HEK293 (cell line): ENCODE data around the gene VPREB3.

Experiments used
- CTCF ChIA-PET: fragments of 350-600 bp; formaldehyde crosslinking; extraction: SDS; loops from one replicate; lab custom pipeline; 2021; ENCODE audit warnings: antibody characterized with exemption; lab: Yijun Ruan, JAX
- POLR2A ChIA-PET: fragments of 300-600 bp; formaldehyde crosslinking; extraction: SDS; loops from one replicate; lab custom pipeline; 2020; ENCODE audit warnings: antibody characterized with exemption, inconsistent platforms; lab: Yijun Ruan, JAX
- H3K27ac ChIP-seq: fragments of 200-500 bp; sonication (Bioruptor generic); 2 replicates; pipeline ENCODE4 v1.5.1; 2014; ENCODE audit warnings: low read depth, low read length, control low read depth, inconsistent platforms; ENCODE audit errors: extremely low read depth
- H3K36me3 ChIP-seq, 2 experiments: fragments of 200-500 bp in 1 of 2; sonication (Bioruptor generic) in 1 of 2; 1 replicate in 1 of 2; 2 replicates in 1 of 2; pipeline ENCODE4 v1.5.1; 2014 to 2017; ENCODE audit warnings: inconsistent platforms in 2 of 2, low read length in 2 of 2; ENCODE audit not compliant: control insufficient read depth in 2 of 2, insufficient read depth in 1 of 2
- H3K4me1 ChIP-seq: fragments of 200-500 bp; sonication (Bioruptor generic); 2 replicates; pipeline ENCODE4 v1.5.1; 2014; ENCODE audit warnings: mild to moderate bottlenecking, low read length, inconsistent platforms; ENCODE audit not compliant: control insufficient read depth, insufficient read depth
- H3K4me3 ChIP-seq: 2 replicates; pipeline ENCODE4 v1.5.1; 2011; ENCODE audit warnings: low read depth, mild to moderate bottlenecking, control low read depth, low read length, moderate library complexity
- H3K9me3 ChIP-seq: fragments of 200-500 bp; sonication (Bioruptor generic); 2 replicates; pipeline ENCODE4 v1.5.1; 2014; ENCODE audit warnings: low read depth, low read length, inconsistent platforms; ENCODE audit not compliant: control insufficient read depth, insufficient read depth
- BCL11A ChIP-seq: fragments of 450-650 bp; formaldehyde crosslinking; IDR thresholded peaks from 2 replicates; pipeline ENCODE4 v1.5.1; 2016; ENCODE audit warnings: low read depth, missing biosample characterization, missing genetic modification characterization
- OSR2 ChIP-seq: fragments of 450-650 bp; formaldehyde crosslinking; IDR thresholded peaks from 2 replicates; pipeline ENCODE4 v1.5.1; 2016; ENCODE audit warnings: missing biosample characterization, missing genetic modification characterization
- SCRT1 ChIP-seq: fragments of 450-650 bp; formaldehyde crosslinking; IDR thresholded peaks from 2 replicates; pipeline ENCODE4 v1.5.1; 2016; ENCODE audit warnings: missing biosample characterization, missing genetic modification characterization, borderline replicate concordance
- SCRT2 ChIP-seq: fragments of 450-650 bp; formaldehyde crosslinking; IDR thresholded peaks from 2 replicates; pipeline ENCODE4 v1.5.1; 2016; ENCODE audit warnings: missing biosample characterization, missing genetic modification characterization
- SP7 ChIP-seq: fragments of 450-650 bp; formaldehyde crosslinking; IDR thresholded peaks from 2 replicates; pipeline ENCODE4 v1.5.1; 2016; ENCODE audit warnings: missing biosample characterization, missing genetic modification characterization
- ZBTB11 ChIP-seq: fragments of 450-650 bp; formaldehyde crosslinking; conservative IDR thresholded peaks from 2 replicates; pipeline ENCODE4 v1.5.1; 2016; ENCODE audit warnings: low read depth, missing biosample characterization, missing genetic modification characterization
- ZBTB20 ChIP-seq: fragments of 450-650 bp; formaldehyde crosslinking; IDR thresholded peaks from 2 replicates; pipeline ENCODE4 v1.5.1; 2016; ENCODE audit warnings: missing biosample characterization, missing genetic modification characterization
- ZBTB6 ChIP-seq: fragments of 450-650 bp; formaldehyde crosslinking; IDR thresholded peaks from 2 replicates; pipeline ENCODE4 v1.5.1; 2017; ENCODE audit warnings: missing biosample characterization, missing genetic modification characterization
- ZIC2 ChIP-seq: fragments of 450-650 bp; formaldehyde crosslinking; IDR thresholded peaks from 2 replicates; pipeline ENCODE4 v1.5.1; 2016; ENCODE audit warnings: missing biosample characterization, missing genetic modification characterization
- ZNF138 ChIP-seq: fragments of 450-650 bp; formaldehyde crosslinking; IDR thresholded peaks from 2 replicates; pipeline ENCODE4 v1.5.1; 2016; ENCODE audit warnings: missing biosample characterization, missing genetic modification characterization, borderline replicate concordance
- ZNF146 ChIP-seq: fragments of 450-650 bp; formaldehyde crosslinking; IDR thresholded peaks from 2 replicates; pipeline ENCODE4 v1.5.1; 2016; ENCODE audit warnings: missing biosample characterization, missing genetic modification characterization
- ZNF175 ChIP-seq: fragments of 450-650 bp; formaldehyde crosslinking; IDR thresholded peaks from 2 replicates; pipeline ENCODE4 v1.5.1; 2016; ENCODE audit warnings: missing biosample characterization, missing genetic modification characterization
- ZNF214 ChIP-seq: fragments of 450-650 bp; formaldehyde crosslinking; IDR thresholded peaks from 2 replicates; pipeline ENCODE4 v1.5.1; 2017; ENCODE audit warnings: missing biosample characterization, mild to moderate bottlenecking, missing genetic modification characterization, borderline replicate concordance
- ZNF266 ChIP-seq: fragments of 450-650 bp; formaldehyde crosslinking; IDR thresholded peaks from 2 replicates; pipeline ENCODE4 v1.5.1; 2016; ENCODE audit warnings: missing biosample characterization, missing genetic modification characterization, low read depth
- ZNF311 ChIP-seq: fragments of 450-650 bp; formaldehyde crosslinking; IDR thresholded peaks from 2 replicates; pipeline ENCODE4 v1.5.1; 2017; ENCODE audit warnings: missing biosample characterization, missing genetic modification characterization, borderline replicate concordance
- ZNF335 ChIP-seq: fragments of 450-650 bp; formaldehyde crosslinking; conservative IDR thresholded peaks from 2 replicates; pipeline ENCODE4 v1.5.1; 2016; ENCODE audit warnings: missing biosample characterization, missing genetic modification characterization
- ZNF404 ChIP-seq: fragments of 450-650 bp; formaldehyde crosslinking; IDR thresholded peaks from 2 replicates; pipeline ENCODE4 v1.5.1; 2017; ENCODE audit warnings: missing biosample characterization, missing genetic modification characterization
- ZNF488 ChIP-seq: fragments of 450-650 bp; formaldehyde crosslinking; IDR thresholded peaks from 2 replicates; pipeline ENCODE4 v1.5.1; 2016; ENCODE audit warnings: missing biosample characterization, missing genetic modification characterization
- ZNF530 ChIP-seq: fragments of 450-650 bp; formaldehyde crosslinking; IDR thresholded peaks from 2 replicates; pipeline ENCODE4 v1.5.1; 2016; ENCODE audit warnings: low read depth, missing biosample characterization, missing genetic modification characterization
- ZNF549 ChIP-seq: fragments of 450-650 bp; IDR thresholded peaks from 2 replicates; pipeline ENCODE4 v1.5.1; 2018; ENCODE audit warnings: missing biosample characterization, missing genetic modification characterization, mild to moderate bottlenecking, inconsistent platforms, moderate library complexity
- ZNF701 ChIP-seq: fragments of 450-650 bp; formaldehyde crosslinking; IDR thresholded peaks from 2 replicates; pipeline ENCODE4 v1.5.1; 2016; ENCODE audit warnings: missing biosample characterization, missing genetic modification characterization
- ZNF777 ChIP-seq: fragments of 450-650 bp; formaldehyde crosslinking; IDR thresholded peaks from 2 replicates; pipeline ENCODE4 v1.5.1; 2017; ENCODE audit warnings: missing biosample characterization, missing genetic modification characterization, borderline replicate concordance
- ZNF843 ChIP-seq: fragments of 450-650 bp; formaldehyde crosslinking; IDR thresholded peaks from 2 replicates; pipeline ENCODE4 v1.5.1; 2016; ENCODE audit warnings: missing biosample characterization, missing genetic modification characterization
- ZSCAN4 ChIP-seq: fragments of 450-650 bp; formaldehyde crosslinking; IDR thresholded peaks from 2 replicates; pipeline ENCODE4 v1.5.1; 2017; ENCODE audit warnings: missing biosample characterization, missing genetic modification characterization
- TF ChIP-seq, protein P1 (sequence below): fragments of 450-650 bp; IDR thresholded peaks from 2 replicates; pipeline ENCODE4 v1.5.1; 2018; ENCODE audit warnings: missing biosample characterization, mild to moderate bottlenecking, missing genetic modification characterization
- TF ChIP-seq, protein P2 (sequence below): fragments of 450-650 bp; formaldehyde crosslinking; IDR thresholded peaks from 2 replicates; pipeline ENCODE4; 2016; ENCODE audit warnings: missing biosample characterization, missing genetic modification characterization

Gene VPREB3

GRCh38 chr22:23789638-23790037 is 35.4 kb upstream of the VPREB3 start:
- CTCF ChIA-PET = interaction anchor here (0.7 to 1.6 kb wide), 2 partner anchors 9 to 58 kb away, joined by 3 to 4 read pairs; no protein-coding TSS in a partner anchor
- H3K27ac ChIP-seq = no peak overlapping the region
- peaks cover 9% of the 10 kb centered on the region for H3K4me1 ChIP-seq
- TF ChIP-seq, protein P1, sequence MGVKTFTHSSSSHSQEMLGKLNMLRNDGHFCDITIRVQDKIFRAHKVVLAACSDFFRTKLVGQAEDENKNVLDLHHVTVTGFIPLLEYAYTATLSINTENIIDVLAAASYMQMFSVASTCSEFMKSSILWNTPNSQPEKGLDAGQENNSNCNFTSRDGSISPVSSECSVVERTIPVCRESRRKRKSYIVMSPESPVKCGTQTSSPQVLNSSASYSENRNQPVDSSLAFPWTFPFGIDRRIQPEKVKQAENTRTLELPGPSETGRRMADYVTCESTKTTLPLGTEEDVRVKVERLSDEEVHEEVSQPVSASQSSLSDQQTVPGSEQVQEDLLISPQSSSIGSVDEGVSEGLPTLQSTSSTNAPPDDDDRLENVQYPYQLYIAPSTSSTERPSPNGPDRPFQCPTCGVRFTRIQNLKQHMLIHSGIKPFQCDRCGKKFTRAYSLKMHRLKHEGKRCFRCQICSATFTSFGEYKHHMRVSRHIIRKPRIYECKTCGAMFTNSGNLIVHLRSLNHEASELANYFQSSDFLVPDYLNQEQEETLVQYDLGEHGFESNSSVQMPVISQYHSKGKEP (tag by site-specific recombination) = no peak
- TF ChIP-seq ZNF404 (no peak), ZNF175 (no peak), ZBTB20 (tag by site-specific recombination) (no peak)
- H3K36me3 ChIP-seq = peaks cover 24 to 42% of the 10 kb centered on the region in 2 experiments
- no peak overlapping the region for H3K4me3 ChIP-seq
- no peaks in the 10 kb centered on the region for H3K9me3 ChIP-seq
- POLR2A ChIA-PET = interaction anchor here (1.0 to 2.0 kb wide), 4 partner anchors 8 to 105 kb away, joined by 3 to 7 read pairs (median 6); partner anchors contain the start of genes CHCHD10, MIF and ZNF70

GRCh38 chr22:23789121-23789520 is 34.9 kb upstream of the VPREB3 start:
- no peak overlapping the region for H3K4me3 ChIP-seq
- ChIA-PET POLR2A (interaction anchor here (1.0 to 2.0 kb wide), 5 partner anchors 9 to 105 kb away, joined by 3 to 7 read pairs (median 5); partner anchors contain the start of genes CHCHD10, DERL3, MIF and ZNF70), CTCF (interaction anchor here (0.7 to 1.6 kb wide), 2 partner anchors 8 to 59 kb away, joined by 3 to 4 read pairs; no protein-coding TSS in a partner anchor)
- H3K36me3 ChIP-seq = peaks cover 19 to 37% of the 10 kb centered on the region in 2 experiments
- no peak overlapping the region for H3K27ac ChIP-seq
- no peaks in the 10 kb centered on the region for H3K9me3 ChIP-seq
- peaks cover 9% of the 10 kb centered on the region for H3K4me1 ChIP-seq
- TF ChIP-seq BCL11A (tag by site-specific recombination) (no peak), ZNF530 (no peak), SCRT1 (tag by site-specific recombination) (no peak), ZNF311 (no peak), ZIC2 (no peak), ZNF843 (tag by site-specific recombination) (no peak), OSR2 (tag by site-specific recombination) (0 out of 2 replicates have a peak, but pooled peaks have one; percentile 18), SP7 (tag by site-specific recombination) (0 out of 2 replicates have a peak, but pooled peaks have one; percentile 28), ZNF335 (tag by site-specific recombination) (peak; percentile 35; the same call in 1 of the 2 replicates), SCRT2 (tag by site-specific recombination) (no peak), ZNF777 (tag by site-specific recombination) (no peak), ZNF266 (tag by site-specific recombination) (no peak), ZNF146 (tag by site-specific recombination) (no peak), ZNF488 (tag by site-specific recombination) (no peak), ZBTB11 (tag by site-specific recombination) (no peak), ZNF701 (tag by site-specific recombination) (no peak), ZSCAN4 (no peak), ZNF549 (tag by site-specific recombination) (no peak), ZNF138 (no peak), ZNF214 (tag by site-specific recombination) (no peak), ZBTB6 (tag by site-specific recombination) (no peak)
- TF ChIP-seq, protein P2, sequence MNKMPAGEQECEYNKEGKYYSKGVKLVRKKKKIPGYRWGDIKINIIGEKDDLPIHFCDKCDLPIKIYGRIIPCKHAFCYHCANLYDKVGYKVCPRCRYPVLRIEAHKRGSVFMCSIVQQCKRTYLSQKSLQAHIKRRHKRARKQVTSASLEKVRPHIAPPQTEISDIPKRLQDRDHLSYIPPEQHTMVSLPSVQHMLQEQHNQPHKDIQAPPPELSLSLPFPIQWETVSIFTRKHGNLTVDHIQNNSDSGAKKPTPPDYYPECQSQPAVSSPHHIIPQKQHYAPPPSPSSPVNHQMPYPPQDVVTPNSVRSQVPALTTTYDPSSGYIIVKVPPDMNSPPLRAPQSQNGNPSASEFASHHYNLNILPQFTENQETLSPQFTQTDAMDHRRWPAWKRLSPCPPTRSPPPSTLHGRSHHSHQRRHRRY (tag by site-specific recombination) = no peak
